Fibroblast of the aortic adventitia (primary cell): ENCODE results near the gene ATP13A2. TPM values are rescaled to one million over a fixed set of nuclear protein-coding genes. Genes with fewer than 3 reads are reported as not detected.
"Not testable (repeated sequence)": the region's sequence is repeated elsewhere in the genome, so short reads cannot be mapped to it uniquely, and the experiment has no call there.

ENCODE experiments used
- DNase-seq: peaks from one replicate; pipeline ENCODE4 v3.0.0-alpha.2; 2010; ENCODE audit warnings: low read depth
- H3K4me3 ChIP-seq: 2 replicates; pipeline ENCODE4 v1.5.1; 2011; ENCODE audit warnings: low read depth, mild to moderate bottlenecking, control low read depth, low read length, moderate library complexity
- CTCF ChIP-seq: IDR thresholded peaks from 2 replicates; pipeline ENCODE4 v1.5.1; 2011; ENCODE audit warnings: mild to moderate bottlenecking, low read length, control low read depth, inconsistent platforms; ENCODE audit not compliant: insufficient read depth
- total RNA-seq: library from RNA; depleted of rRNA; stranded (reverse); fragments of >200 nt; gene quantifications from 2 replicates; pipeline ENCODE4 v1.2.3, GENCODE V29; 2012; ENCODE audit warnings: low replicate concordance

Gene ATP13A2
- total RNA-seq, 1 donor = 18.4 TPM

GRCh38 chr1:16957731-16958130 lies 54.0 kb downstream of the ATP13A2 start:
- H3K4me3 ChIP-seq = no peak overlapping the region
- no peak for TF ChIP-seq CTCF
- DNase-seq = no peak

GRCh38 chr1:16956775-16957174 lies 55.0 kb downstream of the ATP13A2 start:
- DNase-seq = no peak
- H3K4me3 ChIP-seq = no peak overlapping the region
- TF ChIP-seq CTCF = no peak

GRCh38 chr1:16955186-16955585 lies 56.5 kb downstream of the ATP13A2 start:
- DNase-seq = no peak

GRCh38 chr1:16954579-16954978 lies 57.1 kb downstream of the ATP13A2 start:
- DNase-seq = no peak
- H3K4me3 ChIP-seq = no peak overlapping the region
- TF ChIP-seq CTCF = no peak

More at GRCh38 chr1:16955186-16955585, 56.5 kb downstream of the ATP13A2 start:
- TF ChIP-seq CTCF = no peak
- no peak overlapping the region for H3K4me3 ChIP-seq

- not testable (repeated sequence) for H3K4me3 ChIP-seq, DNase-seq
Observed at GRCh38 chr1:16952376-16952775, 59.4 kb downstream of the ATP13A2 start.

DNA sequence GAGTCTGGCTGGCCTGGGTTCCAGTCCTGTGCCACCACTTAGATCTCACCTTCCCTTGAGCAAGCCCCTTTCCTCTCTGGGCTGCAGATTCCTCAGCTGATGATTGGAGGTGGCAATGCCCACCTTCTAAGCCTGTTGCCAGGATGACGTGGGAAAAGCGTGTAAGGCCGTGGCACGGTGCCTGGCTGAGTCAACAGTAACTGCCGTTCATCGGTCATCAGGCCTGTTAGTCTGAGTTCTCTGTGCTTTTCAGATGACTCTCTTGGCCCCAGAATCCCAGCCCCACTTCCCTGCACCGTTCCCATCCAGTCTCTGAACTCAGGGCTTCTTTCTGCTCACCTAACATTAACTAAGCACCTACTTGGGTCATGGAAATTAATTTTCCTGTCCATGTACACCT lies 62.7 kb downstream of the ATP13A2 start:
- DNase-seq = peak; percentile 65

GRCh38 chr1:16948282-16948891 lies 63.3 kb downstream of the ATP13A2 start:
- not testable (repeated sequence) for DNase-seq, H3K4me3 ChIP-seq

More for the DNA sequence above, 62.7 kb downstream of the ATP13A2 start:
- H3K4me3 ChIP-seq = not testable (repeated sequence)

GRCh38 chr1:16946646-16947045 lies 65.1 kb downstream of the ATP13A2 start:
- no peak overlapping the region for H3K4me3 ChIP-seq
- DNase-seq = no peak
- no peak for TF ChIP-seq CTCF

- DNase-seq, H3K4me3 ChIP-seq: not testable (repeated sequence)
Observed at GRCh38 chr1:16946185-16946584, 65.5 kb downstream of the ATP13A2 start.

- not testable (repeated sequence) for H3K4me3 ChIP-seq
Observed at GRCh38 chr1:16945512-16945911, 66.2 kb downstream of the ATP13A2 start.

More at GRCh38 chr1:16945512-16945911, 66.2 kb downstream of the ATP13A2 start:
- not testable (repeated sequence) for DNase-seq
